MCF 10A (cell line): Measurements from ENCODE around the gene SPOCK1. TPM values are rescaled to one million over a fixed set of nuclear protein-coding genes. Genes with fewer than 3 reads are reported as not detected.

Experiments
- BruUV-seq: library from RNA; stranded (reverse); fragments of 400-500 nt; replicated peaks from 2 replicates; lab custom pipeline; 2021; lab: Mats Ljungman, UMichigan
- CTCF ChIA-PET: fragments of 300-600 bp; sonication (Branson Sonifier 250); formaldehyde crosslinking; extraction: SDS; loops from one replicate; lab custom pipeline; 2021; ENCODE audit warnings: antibody characterized with exemption, inconsistent platforms; lab: Yijun Ruan, JAX
- POLR2A ChIA-PET: fragments of 300-600, 350-650 bp; sonication (Branson Sonifier 250); formaldehyde crosslinking; extraction: SDS; loops from one replicate; lab custom pipeline; 2020; ENCODE audit warnings: antibody characterized with exemption, inconsistent platforms; lab: Yijun Ruan, JAX
- DNase-seq: peaks from one replicate; pipeline ENCODE4 v3.0.0-alpha.2; 2018; ENCODE audit not compliant: unreplicated experiment
- H3K27ac Mint-ChIP-seq: one replicate; pipeline ENCODE4 v1.8.0; 2022; ENCODE audit warnings: mild to moderate bottlenecking, low read depth, mixed read lengths; ENCODE audit not compliant: unreplicated experiment
- H3K27me3 Mint-ChIP-seq: one replicate; pipeline ENCODE4 v1.8.0; 2022; ENCODE audit warnings: mixed read lengths; ENCODE audit not compliant: insufficient read depth, unreplicated experiment
- H3K36me3 Mint-ChIP-seq: one replicate; pipeline ENCODE4 v1.8.0; 2022; ENCODE audit warnings: mild to moderate bottlenecking, moderate library complexity, mixed read lengths; ENCODE audit not compliant: insufficient read depth, unreplicated experiment
- H3K4me1 Mint-ChIP-seq: one replicate; pipeline ENCODE4 v1.8.0; 2022; ENCODE audit warnings: mixed read lengths; ENCODE audit not compliant: insufficient read depth, unreplicated experiment
- H3K4me3 Mint-ChIP-seq: one replicate; pipeline ENCODE4 v1.8.0; 2022; ENCODE audit warnings: mild to moderate bottlenecking, moderate library complexity, mixed read lengths; ENCODE audit not compliant: unreplicated experiment
- H3K9me3 Mint-ChIP-seq: one replicate; pipeline ENCODE4 v1.8.0; 2022; ENCODE audit warnings: mixed read lengths; ENCODE audit not compliant: unreplicated experiment
- CTCF ChIP-seq: fragments of 200-600 bp; IDR thresholded peaks from one replicate; pipeline ENCODE4 v1.8.0; 2022; ENCODE audit warnings: antibody characterized with exemption, mild to moderate bottlenecking; ENCODE audit not compliant: unreplicated experiment
- intact Hi-C: fragments of 100-400 bp; cut with micrococcal nuclease; formaldehyde crosslinking; loops from 2 replicates; pipeline ENCODE4 v1.14.1; 2022
- total RNA-seq: library from RNA; stranded (reverse); gene quantifications from 2 replicates; pipeline ENCODE4 v1.2.3, GENCODE V29; 2022

The SPOCK1 gene
- total RNA-seq, 1 experiment from 2014 or later, result 34.3 TPM

- CTCF ChIA-PET, result interaction anchor here (0.6 to 0.7 kb wide), 2 partner anchors 91 to 1926 kb away, joined by 3 read pairs; no protein-coding TSS in a partner anchor
- H3K9me3 Mint-ChIP-seq, result no peaks in the 10 kb centered on the region
- TF ChIP-seq CTCF, result no peak
- no peaks in the 10 kb centered on the region for H3K36me3 Mint-ChIP-seq
- BruUV-seq, result no TSS peak
- H3K4me1 Mint-ChIP-seq, result peaks cover 33% of the 10 kb centered on the region
- POLR2A ChIA-PET, result no interaction called here
- no peak for DNase-seq
- intact Hi-C loops, result loop anchor here (5.0 to 10.0 kb wide), 2 partner anchors 47 to 164 kb away; no protein-coding TSS in a partner anchor
- no peak overlapping the region for H3K4me3 Mint-ChIP-seq
- peak overlapping the region; percentile 99 for H3K27ac Mint-ChIP-seq
- no peaks in the 10 kb centered on the region for H3K27me3 Mint-ChIP-seq
Measured at GRCh38 chr5:137148159-137148558, 351.0 kb downstream of the SPOCK1 start.

DNA sequence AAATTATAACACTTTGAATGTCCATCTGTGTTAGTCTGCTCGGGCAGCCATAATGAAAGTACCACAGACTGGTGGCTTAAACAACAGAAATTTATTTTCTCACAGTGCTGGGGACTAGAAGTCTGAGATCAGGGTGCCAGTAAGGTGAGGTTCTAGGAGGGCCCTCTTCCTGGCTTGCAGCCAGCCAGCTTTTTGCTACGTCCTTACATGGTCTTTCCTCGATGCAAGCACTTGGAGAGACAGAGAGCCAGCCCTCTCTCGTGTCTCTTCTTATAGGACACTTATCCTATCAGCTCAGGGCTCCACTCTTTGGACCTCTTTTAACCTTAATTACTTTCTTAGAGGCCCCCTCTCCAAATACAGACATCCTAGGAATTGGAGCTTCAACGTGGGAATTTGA, 351.8 kb downstream of the SPOCK1 start:
- Mint-ChIP-seq H3K4me3 (no peak overlapping the region), H3K27ac (peak overlapping the region; percentile 99), H3K9me3 (no peaks in the 10 kb centered on the region), H3K27me3 (no peaks in the 10 kb centered on the region), H3K4me1 (peaks cover 41% of the 10 kb centered on the region), H3K36me3 (no peaks in the 10 kb centered on the region)
- CTCF ChIA-PET, result interaction anchor here (0.7 kb wide), 1 partner anchor 90 kb away, joined by 3 read pairs; no protein-coding TSS in a partner anchor
- POLR2A ChIA-PET, result interaction anchor here (1.7 kb wide), 1 partner anchor 163 kb away, joined by 4 read pairs; no protein-coding TSS in a partner anchor
- intact Hi-C loops, result loop anchor here (5.0 to 10.0 kb wide), 2 partner anchors 47 to 165 kb away; no protein-coding TSS in a partner anchor
- no TSS peak for BruUV-seq
- no peak for DNase-seq
- no peak for TF ChIP-seq CTCF

- Mint-ChIP-seq H3K9me3 (no peaks in the 10 kb centered on the region), H3K4me3 (peak overlapping the region; percentile 72), H3K36me3 (no peaks in the 10 kb centered on the region), H3K4me1 (peaks cover 50% of the 10 kb centered on the region), H3K27ac (peak overlapping the region; percentile 99), H3K27me3 (no peaks in the 10 kb centered on the region)
- BruUV-seq, result no TSS peak
- intact Hi-C loops, result loop anchor here (1.0 to 10.0 kb wide), 3 partner anchors 48 to 166 kb away; no protein-coding TSS in a partner anchor
- ChIA-PET CTCF (interaction anchor here (0.7 to 1.3 kb wide), 3 partner anchors 12 to 343 kb away, joined by 3 to 5 read pairs (median 4); no protein-coding TSS in a partner anchor), POLR2A (interaction anchor here (0.6 to 1.7 kb wide), 6 partner anchors 71 to 1748 kb away, joined by 3 to 5 read pairs (median 4); no protein-coding TSS in a partner anchor)
- DNase-seq, result peak; percentile 97
- TF ChIP-seq CTCF, result no peak
Measured at GRCh38 chr5:137146402-137146890, 352.7 kb downstream of the SPOCK1 start.

DNA sequence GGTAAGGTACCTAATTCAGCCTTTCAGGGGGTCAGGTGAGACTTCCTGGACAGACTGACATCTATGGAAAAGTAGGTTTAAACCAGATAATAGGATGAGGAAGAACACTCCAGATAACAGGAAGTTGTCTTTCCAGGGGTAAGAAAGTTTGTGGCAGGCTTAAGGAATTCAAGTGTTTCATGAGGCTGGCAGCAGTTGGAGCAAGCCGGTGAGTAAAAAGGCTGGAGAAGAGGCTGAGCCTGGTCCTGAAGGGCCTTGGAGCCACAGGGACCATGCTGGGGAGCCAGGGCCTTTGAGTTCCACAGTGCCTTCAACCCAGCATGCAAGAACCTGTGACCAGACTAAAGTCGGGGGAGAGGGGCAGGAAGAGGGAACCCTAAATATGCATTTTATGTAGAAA, 353.4 kb downstream of the SPOCK1 start:
- ChIA-PET CTCF (interaction anchor here (0.7 to 1.4 kb wide), 4 partner anchors 18 to 353 kb away, joined by 3 to 5 read pairs (median 4); partner anchors contain the start of gene SPOCK1), POLR2A (interaction anchor here (0.7 to 1.2 kb wide), 3 partner anchors 48 to 608 kb away, joined by 3 read pairs; no protein-coding TSS in a partner anchor)
- Mint-ChIP-seq H3K4me3 (peak overlapping the region; percentile 72), H3K9me3 (no peaks in the 10 kb centered on the region), H3K4me1 (peaks cover 54% of the 10 kb centered on the region), H3K27me3 (no peaks in the 10 kb centered on the region), H3K36me3 (no peaks in the 10 kb centered on the region), H3K27ac (peak overlapping the region; percentile 99)
- TF ChIP-seq CTCF, result no peak
- TSS peak; percentile 83 for BruUV-seq
- peak; percentile 8 for DNase-seq
- intact Hi-C loops, result loop anchor here (1.0 to 10.0 kb wide), 3 partner anchors 49 to 167 kb away; no protein-coding TSS in a partner anchor
